Subcutaneous abdominal adipose tissue (tissue), 5 donors: ENCODE results near the gene ENO3.
"Not testable (repeated sequence)": the region's sequence is repeated elsewhere in the genome, so short reads cannot be mapped to it uniquely, and the experiment has no call there.

ENCODE experiments used
- H3K27ac ChIP-seq: one replicate; pipeline ENCODE4 v1.7.0; 2013; ENCODE audit warnings: low read depth, mild to moderate bottlenecking, inconsistent platforms, low read length, moderate library complexity
- H3K27me3 ChIP-seq, 5 donors: one replicate each; pipeline ENCODE4 v1.7.0; 2013; ENCODE audit warnings: low read length in 5 of 5, inconsistent platforms in 1 of 5; ENCODE audit not compliant: control insufficient read depth in 5 of 5, insufficient read depth in 4 of 5
- H3K36me3 ChIP-seq, 5 donors: one replicate each; pipeline ENCODE4 v1.7.0; 2013; ENCODE audit warnings: low read length in 5 of 5; ENCODE audit not compliant: control insufficient read depth in 5 of 5, insufficient read depth in 5 of 5
- H3K4me1 ChIP-seq, 5 donors: one replicate each; pipeline ENCODE4 v1.7.0; 2013; ENCODE audit warnings: low read length in 5 of 5, mild to moderate bottlenecking in 3 of 5, moderate library complexity in 1 of 5; ENCODE audit not compliant: control insufficient read depth in 5 of 5, insufficient read depth in 5 of 5
- H3K4me3 ChIP-seq, 5 donors: one replicate each; pipeline ENCODE4 v1.7.0; 2013; ENCODE audit warnings: low read length in 5 of 5, low read depth in 1 of 5
- H3K9ac ChIP-seq, 5 donors: one replicate each; pipeline ENCODE4 v1.7.0; 2013; ENCODE audit warnings: low read length in 5 of 5, mild to moderate bottlenecking in 4 of 5, moderate library complexity in 3 of 5
- H3K9me3 ChIP-seq, 5 donors: one replicate each; pipeline ENCODE4 v1.7.0; 2013; ENCODE audit warnings: low read length in 5 of 5; ENCODE audit not compliant: control insufficient read depth in 5 of 5
- donor health status: healthy.
- donor health status: healthy.
- donor health status: healthy.
- donor health status: healthy.
- donor health status: healthy.

The ENO3 gene

GRCh38 chr17:4919511-4920047 lies 31.3 kb upstream of the ENO3 start:
- no peaks in the 10 kb centered on the region for H3K27me3 ChIP-seq
- H3K27ac ChIP-seq = peak overlapping the region; percentile 87
- peaks cover 0 to 17% (median 11%) of the 10 kb centered on the region in 5 donors for H3K4me1 ChIP-seq
- H3K9me3 ChIP-seq = no peaks in the 10 kb centered on the region
- H3K9ac ChIP-seq = peak overlapping the region in 2 of 5 donors; percentile 35 to 60
- no peak overlapping the region for H3K4me3 ChIP-seq
- H3K36me3 ChIP-seq = no peaks in the 10 kb centered on the region

DNA sequence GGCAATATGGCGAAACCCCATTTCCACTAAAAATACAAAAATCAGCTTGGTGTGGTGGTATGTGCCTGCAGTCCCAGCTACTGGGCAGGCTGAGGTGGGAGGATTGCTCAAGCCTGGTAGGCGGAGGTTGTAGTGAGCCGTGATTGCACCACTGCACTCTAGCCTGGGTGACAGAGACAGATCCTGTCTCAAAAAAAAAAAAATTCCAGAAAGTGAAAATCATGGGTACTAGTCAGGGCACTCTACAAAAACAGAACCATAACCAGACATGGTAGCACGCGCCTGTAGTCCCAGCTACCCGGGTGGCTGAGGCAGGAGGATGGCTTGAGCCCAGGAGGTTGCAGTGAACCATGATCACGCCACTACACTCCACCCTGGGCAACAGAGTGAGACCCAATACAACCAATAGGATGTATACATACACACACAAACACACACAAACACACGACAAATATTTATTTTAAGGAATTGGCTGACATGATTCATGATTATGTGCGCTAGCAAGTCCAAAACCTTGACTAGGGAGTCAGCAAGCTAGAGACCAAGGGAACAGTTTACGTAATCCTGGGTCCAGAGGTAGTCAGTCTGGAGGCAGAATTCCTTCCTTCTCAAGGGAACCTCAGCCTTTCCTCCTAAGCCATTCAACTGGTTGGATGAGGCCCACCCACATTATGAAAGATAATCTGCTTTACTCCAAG lies 30.4 kb upstream of the ENO3 start:
- peak overlapping the region; percentile 87 for H3K27ac ChIP-seq
- peak overlapping the region in 1 of 5 donors; percentile 35 for H3K4me3 ChIP-seq
- H3K4me1 ChIP-seq = peaks cover 0 to 17% (median 11%) of the 10 kb centered on the region in 5 donors
- H3K9me3 ChIP-seq = no peaks in the 10 kb centered on the region
- no peaks in the 10 kb centered on the region for H3K27me3 ChIP-seq
- H3K9ac ChIP-seq = peak overlapping the region in 1 of 5 donors; percentile 72
- no peaks in the 10 kb centered on the region for H3K36me3 ChIP-seq

GRCh38 chr17:4921320-4921719 lies 29.6 kb upstream of the ENO3 start:
- no peaks in the 10 kb centered on the region for H3K36me3 ChIP-seq
- no peak overlapping the region for H3K4me3 ChIP-seq
- H3K9me3 ChIP-seq = no peaks in the 10 kb centered on the region
- H3K4me1 ChIP-seq = peaks cover 0 to 17% (median 11%) of the 10 kb centered on the region in 5 donors
- H3K27me3 ChIP-seq = no peaks in the 10 kb centered on the region
- H3K27ac ChIP-seq = peak overlapping the region; percentile 87
- no peak overlapping the region for H3K9ac ChIP-seq

DNA sequence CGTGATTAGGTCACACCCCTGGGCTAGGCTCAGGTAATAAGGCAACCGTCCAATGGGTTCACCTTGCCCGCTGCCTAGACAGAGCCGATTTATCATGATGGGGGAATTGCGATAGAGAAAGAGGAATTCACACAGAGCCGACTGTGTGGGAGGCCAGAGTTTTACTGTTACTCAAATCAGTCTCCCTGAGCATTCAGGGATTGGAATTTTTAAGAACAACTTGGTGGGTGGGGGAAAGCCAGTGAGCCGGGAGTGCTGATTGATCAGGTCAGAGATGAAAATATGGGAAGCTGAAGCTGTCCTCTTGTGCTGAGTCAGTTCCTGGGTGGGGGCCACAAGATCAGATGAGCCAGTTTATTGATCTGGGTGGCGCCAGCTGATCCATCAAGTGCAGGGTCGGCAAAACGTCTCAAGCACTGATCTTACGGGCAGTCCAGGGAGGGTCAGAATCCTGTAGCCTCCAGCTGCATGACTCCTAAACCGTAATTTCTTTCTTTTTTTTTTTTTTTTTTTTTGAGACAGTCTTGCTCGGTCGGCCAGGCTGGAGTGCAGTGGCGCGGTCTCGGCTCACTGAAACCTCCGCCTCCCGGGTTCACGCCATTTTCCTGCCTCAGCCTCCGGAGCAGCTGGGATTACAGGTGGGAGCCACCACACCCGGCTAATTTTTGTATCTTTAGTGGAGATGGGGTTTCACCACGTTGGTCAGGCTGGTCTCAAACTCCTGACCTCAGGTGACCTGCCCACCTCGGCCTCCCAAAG lies 24.2 kb upstream of the ENO3 start:
- H3K9me3 ChIP-seq, H3K4me3 ChIP-seq, H3K4me1 ChIP-seq, H3K36me3 ChIP-seq, H3K27ac ChIP-seq, H3K27me3 ChIP-seq, H3K9ac ChIP-seq: not testable (repeated sequence)

DNA sequence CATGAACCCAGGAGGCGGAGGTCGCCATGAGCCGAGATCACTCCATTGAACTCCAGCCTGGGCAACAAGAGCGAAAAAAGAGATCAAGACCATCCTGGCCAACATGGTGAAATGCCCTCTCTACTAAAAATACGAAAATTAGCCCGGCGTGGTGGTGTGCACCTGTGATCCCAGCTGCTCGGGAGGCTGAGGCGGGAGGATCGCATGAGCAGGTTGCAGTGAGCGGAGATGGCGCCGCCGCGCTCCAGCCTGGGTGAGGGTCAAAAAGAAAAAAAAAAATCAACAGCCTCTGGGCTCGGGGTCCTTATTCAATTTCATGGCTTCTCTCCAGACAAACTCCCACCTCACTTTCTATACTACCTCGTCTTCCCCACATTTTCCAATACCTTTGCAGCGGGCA lies 22.0 kb upstream of the ENO3 start:
- peaks cover 0 to 3% (median under 1%) of the 10 kb centered on the region in 5 donors for H3K4me1 ChIP-seq
- H3K9me3 ChIP-seq = no peaks in the 10 kb centered on the region
- peaks cover 0 to 3% (median 0%) of the 10 kb centered on the region in 5 donors for H3K36me3 ChIP-seq
- H3K27me3 ChIP-seq = no peaks in the 10 kb centered on the region
- H3K27ac ChIP-seq = no peak overlapping the region
- H3K4me3 ChIP-seq = no peak overlapping the region
- H3K9ac ChIP-seq = no peak overlapping the region

GRCh38 chr17:4931963-4932362 lies 19.0 kb upstream of the ENO3 start, which contains the start of gene GP1BA:
TSS of gene GP1BA (plus strand) at chr17:4932277. CDS start at chr17:4932605, 328 bp downstream.
- Histone ChIP-seq H3K27ac (no peak within 1 kb of the TSS), H3K27me3 (no peaks in the 10 kb centered on the region), H3K9ac (peak within 1 kb of the TSS in 1 of 5 donors; percentile 50), H3K36me3 (peaks cover 0 to 13% (median 11%) of the 10 kb centered on the region in 5 donors), H3K4me1 (peaks cover 0 to 12% (median 9%) of the 10 kb centered on the region in 5 donors), H3K4me3 (no peak within 1 kb of the TSS), H3K9me3 (no peaks in the 10 kb centered on the region)

GRCh38 chr17:4932756-4933155 lies 18.2 kb upstream of the ENO3 start:
- no peaks in the 10 kb centered on the region for H3K9me3 ChIP-seq
- H3K36me3 ChIP-seq = peaks cover 0 to 21% (median 18%) of the 10 kb centered on the region in 5 donors
- H3K27ac ChIP-seq = no peak overlapping the region
- no peak overlapping the region for H3K9ac ChIP-seq
- H3K27me3 ChIP-seq = no peaks in the 10 kb centered on the region
- H3K4me3 ChIP-seq = no peak overlapping the region
- peaks cover 0 to 12% (median 9%) of the 10 kb centered on the region in 5 donors for H3K4me1 ChIP-seq

- Histone ChIP-seq H3K4me1 (peaks cover 0 to 21% (median 14%) of the 10 kb centered on the region in 5 donors), H3K27me3 (no peaks in the 10 kb centered on the region), H3K9me3 (no peaks in the 10 kb centered on the region), H3K36me3 (peaks cover 0 to 30% (median 26%) of the 10 kb centered on the region in 5 donors), H3K9ac (peak overlapping the region in 1 of 5 donors; percentile 43), H3K27ac (no peak overlapping the region), H3K4me3 (peak overlapping the region in 1 of 5 donors; percentile 30)
Observed at GRCh38 chr17:4933646-4934045, 17.3 kb upstream of the ENO3 start.

DNA sequence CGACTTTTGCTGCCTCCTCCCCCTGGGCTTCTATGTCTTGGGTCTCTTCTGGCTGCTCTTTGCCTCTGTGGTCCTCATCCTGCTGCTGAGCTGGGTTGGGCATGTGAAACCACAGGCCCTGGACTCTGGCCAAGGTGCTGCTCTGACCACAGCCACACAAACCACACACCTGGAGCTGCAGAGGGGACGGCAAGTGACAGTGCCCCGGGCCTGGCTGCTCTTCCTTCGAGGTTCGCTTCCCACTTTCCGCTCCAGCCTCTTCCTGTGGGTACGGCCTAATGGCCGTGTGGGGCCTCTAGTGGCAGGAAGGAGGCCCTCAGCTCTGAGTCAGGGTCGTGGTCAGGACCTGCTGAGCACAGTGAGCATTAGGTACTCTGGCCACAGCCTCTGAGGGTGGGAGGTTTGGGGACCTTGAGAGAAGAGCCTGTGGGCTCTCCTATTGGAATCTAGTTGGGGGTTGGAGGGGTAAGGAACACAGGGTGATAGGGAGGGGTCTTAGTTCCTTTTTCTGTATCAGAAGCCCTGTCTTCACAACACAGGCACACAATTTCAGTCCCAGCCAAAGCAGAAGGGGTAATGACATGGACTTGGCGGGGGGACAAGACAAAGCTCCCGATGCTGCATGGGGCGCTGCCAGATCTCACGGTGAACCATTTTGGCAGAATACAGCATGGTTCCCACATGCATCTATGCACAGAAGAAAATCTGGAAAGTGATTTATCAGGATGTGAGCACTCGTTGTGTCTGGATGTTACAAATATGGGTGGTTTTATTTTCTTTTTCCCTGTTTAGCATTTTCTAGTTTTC lies 16.5 kb upstream of the ENO3 start:
- Histone ChIP-seq H3K27ac (no peak overlapping the region), H3K4me1 (peaks cover 5 to 26% (median 22%) of the 10 kb centered on the region in 5 donors)

More for the DNA sequence above, 16.5 kb upstream of the ENO3 start:
- no peaks in the 10 kb centered on the region for H3K9me3 ChIP-seq
- peaks cover 0 to 31% (median 26%) of the 10 kb centered on the region in 5 donors for H3K36me3 ChIP-seq
- H3K9ac ChIP-seq = peak overlapping the region in 2 of 5 donors; percentile 41 to 43
- H3K4me3 ChIP-seq = peak overlapping the region in 1 of 5 donors; percentile 30
- no peaks in the 10 kb centered on the region for H3K27me3 ChIP-seq
